NCI-H524 (cell line): ENCODE results near the gene KCNIP4.
A peak's percentile ranks its signal among the peaks of the same experiment; 100 is the strongest.

ENCODE experiments used
- DNase-seq, 2 experiments: peaks; one replicate each; lab custom pipeline; 2025; lab: John Stamatoyannopoulos, UW

Gene KCNIP4

DNA sequence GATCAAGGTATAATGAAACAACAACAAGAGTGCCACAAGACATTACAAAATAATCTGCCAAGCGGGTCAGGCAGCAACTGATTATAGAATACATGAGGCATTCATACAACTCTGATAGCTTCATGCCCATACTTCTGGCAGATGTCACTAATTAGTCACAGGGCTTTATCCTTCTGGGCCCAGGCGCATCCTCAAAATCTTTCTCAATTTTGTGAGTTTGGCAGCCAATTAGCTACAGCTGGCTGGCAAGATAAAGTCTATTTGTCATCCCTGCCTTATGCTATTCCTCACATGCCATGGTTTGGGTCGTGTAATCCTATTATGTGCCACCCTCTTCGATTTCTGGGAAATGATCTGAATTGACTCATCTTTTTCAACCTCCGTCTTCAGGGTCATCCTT is 994.0 kb downstream of the KCNIP4 start:
- peak; percentile 90 to 98 for DNase-seq

DNA sequence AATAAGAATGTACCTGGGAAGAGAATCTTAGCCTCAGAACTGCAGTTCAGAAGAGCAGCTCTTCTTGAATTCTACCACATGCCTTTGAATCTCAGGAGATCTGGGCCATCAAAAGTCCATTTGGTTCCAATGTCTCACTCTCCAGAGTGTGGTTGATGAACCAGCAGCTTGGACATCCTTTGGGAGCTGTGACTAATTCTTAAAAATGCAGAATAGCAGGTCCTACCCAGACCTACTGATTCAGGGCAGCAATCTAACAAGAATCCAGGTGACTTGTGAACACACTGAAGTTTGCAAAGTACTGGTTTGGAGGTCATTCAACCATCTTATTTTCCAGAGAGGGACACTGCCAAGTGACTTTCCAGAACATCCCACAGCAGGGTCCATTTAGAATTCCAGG is 1003.6 kb downstream of the KCNIP4 start:
- no peak for DNase-seq

DNA sequence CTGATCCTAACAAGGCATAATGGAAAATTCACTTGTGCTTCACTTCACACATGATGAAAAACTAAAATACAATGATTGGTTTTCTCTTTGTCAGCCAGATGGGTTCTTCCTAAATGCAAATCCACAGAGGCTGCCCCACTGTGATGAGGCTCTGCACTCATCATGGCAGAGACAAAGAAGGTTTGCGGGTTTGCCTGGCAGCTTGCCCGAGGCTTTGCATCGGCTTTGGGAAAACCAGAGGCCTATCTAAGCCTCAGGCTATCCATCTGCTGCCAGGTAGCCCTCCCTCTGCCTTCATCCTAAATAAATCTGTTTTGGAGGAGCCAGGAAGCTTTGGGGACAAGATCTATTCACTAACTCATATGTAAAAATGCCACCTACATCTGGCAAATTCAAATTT is 1004.1 kb downstream of the KCNIP4 start:
- peak in 1 of 2 experiments; percentile 17 for DNase-seq

DNA sequence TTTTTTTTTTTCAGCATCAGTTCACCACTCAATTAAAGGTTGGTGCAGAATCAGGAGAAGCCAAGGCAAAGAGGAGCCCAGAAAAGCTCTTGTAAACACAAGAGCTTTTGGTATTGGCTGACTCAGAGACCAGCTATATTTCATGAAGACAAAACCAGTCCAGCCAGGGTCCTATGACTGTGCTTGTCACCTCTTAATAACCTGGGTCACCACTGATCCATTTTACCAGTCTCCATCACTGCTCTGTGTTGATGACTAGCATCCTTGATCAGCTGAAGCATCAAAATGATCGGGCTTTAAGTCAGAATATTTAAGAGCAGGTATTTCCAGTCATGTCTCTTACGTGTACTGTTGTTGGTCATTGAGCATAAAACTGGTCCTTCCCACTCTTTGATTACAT is 1010.4 kb downstream of the KCNIP4 start:
- DNase-seq: no peak

DNA sequence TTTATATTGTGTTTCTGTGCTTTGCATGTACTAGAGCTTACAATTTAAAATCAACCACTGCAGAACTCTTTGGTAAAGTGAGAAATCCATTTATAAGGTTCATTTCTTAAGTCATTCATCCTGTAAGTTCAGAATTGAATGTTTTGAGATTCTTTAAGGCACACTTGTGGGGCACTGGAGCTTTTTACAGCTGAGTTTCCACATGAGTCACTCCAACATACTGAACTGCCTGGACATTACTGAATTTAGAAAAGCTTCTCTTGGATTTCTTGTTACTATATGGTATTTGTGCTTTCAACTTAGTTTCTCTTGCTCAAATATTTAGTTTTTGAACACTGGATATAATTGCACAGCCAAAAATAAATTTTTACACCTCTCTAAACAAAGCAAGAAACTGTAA is 1022.0 kb downstream of the KCNIP4 start:
- no peak for DNase-seq

DNA sequence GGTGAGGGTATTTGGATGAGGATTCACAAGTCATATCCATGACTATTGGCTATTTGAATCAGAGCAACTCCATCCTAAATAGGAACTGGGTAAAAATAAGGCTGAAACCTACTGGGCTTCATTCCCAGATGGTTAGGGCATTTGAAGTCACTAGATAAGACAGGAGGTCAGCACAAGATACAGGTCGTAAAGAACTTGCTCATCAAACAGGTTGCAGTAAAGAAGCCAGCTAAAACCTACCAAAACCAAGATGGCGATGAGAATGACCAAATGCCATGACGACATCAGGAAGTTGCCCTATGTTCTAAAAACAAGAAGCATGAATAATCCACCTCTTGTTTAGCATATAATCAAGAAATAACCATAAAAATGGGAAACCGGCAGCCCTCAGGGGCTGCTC is 1023.4 kb downstream of the KCNIP4 start:
- no peak for DNase-seq

DNA sequence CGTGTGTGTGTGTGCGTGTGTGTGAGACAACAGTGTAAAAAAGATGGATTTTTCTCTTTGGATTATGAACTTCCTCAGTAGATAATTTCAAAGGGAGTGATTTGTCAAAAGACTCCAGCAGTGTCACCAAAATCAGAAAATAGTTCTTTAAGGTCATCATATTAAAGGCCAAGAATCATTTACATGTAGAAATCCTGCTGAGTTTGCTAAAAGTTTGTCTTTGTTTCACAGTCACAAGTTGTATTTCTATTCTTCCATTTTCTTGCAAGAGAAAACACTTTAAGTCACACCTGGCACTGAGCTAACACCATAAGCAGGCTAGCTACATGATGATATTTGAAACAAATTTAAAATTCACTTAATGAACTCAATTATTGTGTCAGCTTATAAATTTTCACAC is 1025.6 kb downstream of the KCNIP4 start:
- no peak for DNase-seq

DNA sequence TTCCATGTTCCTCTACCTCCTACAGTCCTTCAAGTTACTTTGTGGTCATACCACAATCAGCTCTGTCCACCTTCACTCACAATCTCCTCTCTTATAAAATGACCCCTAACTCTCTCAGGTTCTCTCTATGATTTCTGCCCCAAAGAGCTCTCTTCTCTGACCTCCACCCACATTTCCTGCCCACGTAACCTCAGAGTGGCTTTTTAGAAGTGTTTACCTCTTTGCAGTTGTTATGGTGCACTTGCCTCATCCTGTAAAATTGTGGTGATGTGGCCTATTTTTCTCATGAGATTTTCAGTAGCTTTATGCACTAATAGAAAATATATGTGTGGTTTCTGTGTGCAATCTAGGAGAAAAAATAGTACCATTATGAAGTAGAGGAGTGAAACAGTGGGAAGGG is 1032.5 kb downstream of the KCNIP4 start:
- DNase-seq: no peak

DNA sequence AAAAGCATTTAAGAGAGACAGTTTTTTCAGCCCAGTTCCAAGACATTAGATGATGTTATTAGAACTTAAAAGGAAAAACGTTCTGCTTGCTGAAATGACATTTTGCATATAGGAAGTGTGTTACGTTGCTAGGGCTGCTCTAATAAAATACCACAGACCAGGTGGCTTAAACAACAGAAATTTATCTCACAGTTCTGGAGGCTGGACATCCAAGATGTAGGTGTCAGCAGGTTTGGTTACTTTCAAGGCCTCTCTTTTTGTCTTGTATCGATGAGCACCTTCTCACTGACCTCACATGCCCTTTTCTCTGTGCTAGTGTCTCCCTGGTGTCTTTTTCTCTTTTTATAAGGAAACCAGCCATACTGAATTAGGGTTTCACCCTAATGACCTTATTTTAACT is 1043.6 kb downstream of the KCNIP4 start:
- no peak for DNase-seq

DNA sequence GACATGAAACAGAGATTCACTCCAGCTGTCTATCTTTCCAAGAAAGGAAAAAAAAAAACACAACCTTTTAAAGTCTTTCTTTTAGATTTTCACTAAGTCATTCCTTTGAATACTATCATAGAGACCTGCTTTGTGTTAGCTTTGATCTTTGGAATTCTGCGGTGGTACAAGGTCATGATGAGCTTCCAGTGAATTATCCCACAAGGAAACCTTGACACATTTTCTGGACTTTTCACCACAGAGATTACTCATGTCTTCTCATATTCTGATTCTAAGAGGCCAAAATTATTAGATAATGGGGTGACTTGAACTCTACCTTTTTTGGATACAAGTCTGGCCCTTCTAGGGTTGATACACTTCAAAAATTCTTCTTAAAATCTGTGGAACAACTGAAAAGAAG is 1046.7 kb downstream of the KCNIP4 start:
- DNase-seq: no peak

DNA sequence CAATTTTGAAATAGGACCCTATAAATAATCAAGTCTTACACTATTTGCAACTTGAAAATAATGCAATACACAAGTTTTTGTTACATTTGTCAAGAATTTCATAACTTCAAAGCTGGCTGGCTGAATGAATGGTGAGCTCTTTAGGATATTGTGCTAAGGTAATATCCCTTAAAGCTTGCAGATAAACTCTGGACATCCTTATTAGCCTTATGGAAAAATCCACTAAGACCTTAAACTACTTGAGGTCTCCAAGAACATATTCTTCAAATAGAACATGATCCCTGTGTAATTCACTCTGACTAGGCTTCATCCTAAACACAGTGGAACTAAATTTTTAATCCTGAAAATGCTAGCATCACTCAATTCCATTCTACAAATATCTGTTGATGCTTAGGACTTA is 1049.0 kb downstream of the KCNIP4 start:
- DNase-seq: no peak

DNA sequence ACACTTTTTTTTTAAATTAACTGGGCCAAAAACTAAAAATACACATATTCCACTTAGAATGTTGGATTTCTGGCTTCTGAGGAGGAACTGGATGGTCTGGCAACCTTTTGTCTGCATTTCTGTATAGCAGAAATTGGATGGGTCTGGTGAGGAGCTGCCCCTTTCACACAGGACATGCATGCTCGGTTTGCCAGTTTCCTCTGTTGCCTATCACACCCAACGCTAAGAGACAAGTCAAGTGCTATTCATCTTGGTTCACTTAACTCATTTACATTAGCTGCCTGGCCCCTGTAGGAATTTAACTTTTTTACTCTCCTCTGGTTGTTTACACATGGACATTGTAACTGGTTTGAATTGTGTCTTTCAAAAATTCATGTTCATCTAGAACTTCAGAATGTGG is 1052.6 kb downstream of the KCNIP4 start:
- DNase-seq: no peak

DNA sequence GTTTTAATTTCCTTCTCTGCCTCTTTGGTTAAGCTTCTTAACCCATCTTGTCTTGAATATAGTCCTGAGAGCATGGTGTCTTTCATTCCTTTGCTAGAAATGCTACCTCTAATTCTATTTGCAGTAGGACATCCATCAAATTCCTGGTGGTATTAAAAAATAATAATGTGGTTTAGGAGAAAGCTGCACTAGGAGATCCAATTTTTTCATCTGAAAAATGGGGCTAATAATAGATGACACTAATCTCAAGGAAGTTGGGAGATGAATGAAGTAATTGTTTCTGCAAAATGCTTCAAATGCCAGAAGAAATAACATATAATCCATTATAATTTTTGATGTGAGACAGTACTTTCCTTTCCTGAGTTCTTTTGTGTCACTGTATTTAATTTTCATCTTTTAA is 1053.4 kb downstream of the KCNIP4 start:
- no peak for DNase-seq

DNA sequence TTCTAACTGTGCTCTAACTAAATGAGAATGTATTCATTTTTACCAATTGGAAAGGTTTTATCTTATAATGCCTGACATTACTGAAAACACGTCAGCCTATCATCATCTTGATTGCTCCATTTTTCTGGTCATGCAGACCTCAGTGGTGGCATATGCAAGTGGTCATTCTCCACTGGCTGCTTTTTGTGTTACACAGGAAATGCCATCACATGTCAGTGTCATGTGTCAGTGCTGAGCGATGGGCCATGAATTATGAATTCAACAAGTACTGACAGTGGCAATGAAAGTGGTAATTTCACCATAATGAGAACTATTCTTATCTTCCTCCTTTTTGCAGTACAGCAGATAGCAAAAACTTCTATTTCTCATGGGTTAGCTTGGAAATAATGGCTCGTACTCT is 1057.8 kb downstream of the KCNIP4 start:
- DNase-seq: no peak

DNA sequence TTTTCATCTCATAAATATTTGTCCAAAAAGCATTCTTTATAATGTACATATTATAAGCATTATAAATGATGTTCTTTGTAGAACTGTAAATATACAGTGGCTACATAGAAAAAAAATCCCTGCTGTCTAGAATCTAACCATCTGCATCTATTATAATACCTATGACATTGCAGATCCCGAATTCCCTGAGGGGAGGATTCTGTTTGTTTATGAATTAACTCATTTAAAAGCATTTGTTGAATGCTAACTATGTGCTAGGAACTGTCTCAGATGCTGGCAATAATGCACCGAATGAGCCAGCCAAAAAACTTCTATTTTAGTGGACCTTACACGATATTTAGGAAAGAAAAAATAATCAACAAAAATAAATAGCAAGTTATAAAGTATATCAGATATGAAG is 1058.7 kb downstream of the KCNIP4 start:
- DNase-seq: no peak

DNA sequence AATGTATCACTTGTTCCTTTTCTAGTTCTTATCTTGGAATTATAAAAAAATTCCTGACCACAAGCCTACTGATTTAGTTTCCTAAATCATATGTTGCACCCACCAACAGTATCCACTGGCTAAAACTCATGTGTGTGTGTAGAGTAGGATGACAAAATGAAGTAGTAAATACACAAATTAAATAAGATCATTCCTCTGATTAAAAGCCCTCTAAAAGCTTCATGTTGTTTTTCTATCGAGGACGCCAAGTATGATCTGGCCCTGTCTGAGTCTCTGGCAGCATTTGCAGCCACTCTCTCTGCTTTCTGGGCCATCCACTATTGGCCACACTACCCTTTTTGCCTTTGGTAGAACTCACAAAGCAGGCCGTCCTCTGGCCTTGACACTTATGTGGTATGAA is 1064.9 kb downstream of the KCNIP4 start:
- DNase-seq: no peak

DNA sequence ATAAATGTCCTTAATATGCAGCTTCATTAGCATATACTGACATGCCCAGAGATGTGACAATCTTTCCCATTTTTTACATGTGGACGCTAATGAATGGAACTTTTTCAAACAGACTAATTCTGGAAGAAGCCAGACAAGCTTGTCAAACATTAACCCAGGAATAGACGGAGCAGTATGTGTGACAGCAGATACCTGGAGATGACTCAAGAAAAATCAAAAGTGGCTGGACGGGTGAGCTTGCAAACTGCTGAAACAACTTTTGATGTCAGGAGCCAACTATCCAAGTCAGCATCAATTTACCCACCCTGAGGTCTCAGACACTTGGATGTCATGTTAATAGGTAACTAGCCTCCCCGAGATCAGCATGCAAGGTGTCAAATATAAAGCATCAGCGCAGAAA is 1065.3 kb downstream of the KCNIP4 start:
- DNase-seq: no peak

DNA sequence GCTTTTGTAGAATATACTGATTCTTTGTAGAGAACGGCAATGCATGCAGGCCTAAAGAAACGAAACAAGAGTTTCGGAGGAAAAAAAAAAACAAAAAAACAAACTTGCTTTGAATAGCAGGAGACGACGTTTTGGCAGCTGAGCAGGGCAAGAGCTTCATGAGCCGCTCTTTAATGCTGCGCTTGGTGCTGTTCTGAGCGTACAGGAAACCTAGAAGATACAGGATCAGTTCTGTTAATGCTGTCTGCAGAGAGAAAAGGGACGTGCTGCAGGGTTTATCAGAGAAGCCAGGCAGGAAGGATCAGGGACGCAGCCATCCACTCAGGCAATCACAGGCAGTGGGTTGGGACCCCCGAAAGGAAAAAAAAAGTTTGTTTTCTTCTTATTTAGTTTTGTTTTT is 1066.1 kb downstream of the KCNIP4 start:
- DNase-seq: no peak

DNA sequence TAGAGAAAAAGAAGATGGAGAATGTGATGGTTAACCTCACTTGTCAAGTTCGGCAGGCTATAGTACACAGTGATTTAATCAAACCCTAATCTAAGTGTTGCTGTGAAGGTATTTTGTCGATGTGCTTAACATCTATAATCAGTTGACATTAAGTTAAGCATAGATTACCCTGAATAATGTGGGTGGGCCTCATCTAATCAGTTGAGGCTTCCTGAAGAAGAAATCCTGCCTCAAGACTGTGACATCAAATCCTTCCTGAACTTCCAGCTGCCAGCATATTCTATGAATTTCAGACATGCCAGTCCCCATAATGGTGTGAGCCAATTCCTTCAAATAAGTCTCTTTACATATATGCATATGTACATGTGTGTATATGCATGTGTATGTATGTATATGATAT is 1066.9 kb downstream of the KCNIP4 start:
- DNase-seq: no peak

DNA sequence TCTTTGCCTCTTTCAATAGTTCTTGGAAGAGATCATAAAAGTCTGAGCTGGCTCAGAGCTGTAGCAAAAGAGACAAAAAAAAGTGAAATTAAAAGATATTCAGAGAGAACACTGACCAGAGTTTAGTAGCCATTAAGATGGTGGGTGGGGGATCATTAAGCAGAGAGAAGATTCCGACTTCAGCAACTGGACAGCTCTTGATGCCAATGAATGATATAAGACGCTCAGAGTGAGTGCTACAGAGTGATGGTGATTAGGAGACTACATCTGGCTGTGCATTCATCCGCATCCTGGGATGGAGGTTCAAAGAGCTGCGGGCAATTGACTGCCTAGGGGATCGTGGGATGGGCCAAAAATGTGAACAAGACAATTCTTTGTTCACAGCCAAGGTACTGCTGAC is 1069.8 kb downstream of the KCNIP4 start:
- peak; percentile 62 to 81 for DNase-seq

DNA sequence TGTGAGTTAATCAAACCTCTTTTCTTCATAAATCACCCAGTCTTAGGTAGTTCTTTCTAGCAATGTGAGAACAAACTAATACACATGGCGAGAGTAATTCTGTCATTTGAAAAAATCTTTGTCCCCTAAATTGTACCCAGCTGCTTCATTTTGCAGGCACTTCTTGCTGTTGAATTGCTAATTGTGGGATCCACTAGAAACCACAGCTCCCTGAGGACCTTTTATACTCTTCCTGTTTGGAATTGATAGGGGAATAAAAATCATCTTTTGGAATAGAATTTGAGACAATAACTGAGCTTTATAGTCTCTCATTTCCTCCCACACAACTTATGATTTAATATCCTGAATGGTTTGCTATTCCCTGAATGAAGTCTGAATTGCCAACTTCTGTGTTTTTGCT is 1078.1 kb downstream of the KCNIP4 start:
- no peak for DNase-seq

DNA sequence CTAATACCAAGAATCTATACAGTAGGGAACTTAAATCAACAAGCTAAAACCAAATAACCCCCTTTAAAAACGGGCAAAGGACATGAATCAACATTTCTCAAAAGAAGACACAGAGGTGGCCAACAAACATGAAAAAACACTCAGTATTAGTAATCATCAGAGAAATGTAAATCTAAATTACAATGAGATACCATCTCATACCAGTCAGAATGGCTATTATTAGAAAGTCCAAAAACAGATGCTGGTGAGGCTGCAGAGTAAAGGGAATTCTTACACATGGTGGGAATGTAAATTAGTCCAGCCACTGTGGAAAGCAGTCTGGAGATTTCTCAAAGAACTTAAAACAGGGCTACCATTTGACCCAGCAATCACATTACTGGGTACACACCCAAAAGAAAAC is 1080.5 kb downstream of the KCNIP4 start:
- DNase-seq: no peak

DNA sequence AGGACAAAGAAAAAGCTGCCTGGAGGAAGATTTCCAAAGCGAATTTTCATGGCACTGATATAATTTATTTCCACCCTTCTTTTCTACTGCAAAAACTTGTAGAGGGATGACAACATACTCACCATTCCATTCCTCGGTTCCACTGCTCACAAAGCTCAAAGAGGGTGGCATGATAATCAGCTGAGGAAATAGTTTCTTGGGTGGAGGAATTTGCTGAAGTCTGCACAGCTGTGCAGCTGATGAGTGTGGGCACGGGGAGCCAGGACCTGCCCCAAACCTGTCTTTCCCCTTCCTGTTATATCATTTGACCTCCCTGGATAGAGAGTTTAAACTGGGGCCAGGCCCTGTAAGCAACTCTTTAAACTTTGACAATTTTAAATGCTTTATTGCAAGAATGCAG is 1087.7 kb downstream of the KCNIP4 start:
- no peak for DNase-seq

DNA sequence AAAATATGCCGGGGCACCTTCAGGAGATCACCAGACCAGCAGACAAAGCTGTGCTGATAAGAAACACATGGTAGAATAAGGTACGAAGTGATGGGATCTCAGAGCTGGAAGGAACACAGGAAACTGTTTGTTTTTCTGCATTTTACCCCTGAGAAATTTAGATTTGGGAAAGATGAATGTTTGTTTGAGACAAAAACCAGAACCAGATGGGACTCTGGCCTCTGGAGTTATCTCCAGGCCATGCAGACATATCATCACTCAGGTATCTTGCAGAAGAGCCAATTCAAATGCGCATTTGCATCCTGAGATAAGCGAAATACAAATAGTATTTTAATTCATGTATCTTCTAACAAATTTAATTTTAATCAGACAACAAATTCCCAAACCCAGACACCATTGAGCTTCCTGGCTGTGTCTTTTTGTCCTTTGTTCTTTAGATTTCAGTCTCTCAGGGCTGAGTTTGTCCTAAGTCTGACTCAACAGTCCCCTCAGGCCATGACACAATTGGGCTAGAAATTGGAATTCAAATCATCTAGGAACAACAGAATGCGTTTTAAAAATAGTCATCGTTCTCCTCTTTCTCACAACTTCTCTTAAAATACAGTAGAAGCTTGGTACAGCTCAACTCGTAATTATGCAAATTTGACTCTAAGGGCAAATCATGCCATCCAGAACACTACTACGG is 1089.3 kb downstream of the KCNIP4 start:
- no peak for DNase-seq

DNA sequence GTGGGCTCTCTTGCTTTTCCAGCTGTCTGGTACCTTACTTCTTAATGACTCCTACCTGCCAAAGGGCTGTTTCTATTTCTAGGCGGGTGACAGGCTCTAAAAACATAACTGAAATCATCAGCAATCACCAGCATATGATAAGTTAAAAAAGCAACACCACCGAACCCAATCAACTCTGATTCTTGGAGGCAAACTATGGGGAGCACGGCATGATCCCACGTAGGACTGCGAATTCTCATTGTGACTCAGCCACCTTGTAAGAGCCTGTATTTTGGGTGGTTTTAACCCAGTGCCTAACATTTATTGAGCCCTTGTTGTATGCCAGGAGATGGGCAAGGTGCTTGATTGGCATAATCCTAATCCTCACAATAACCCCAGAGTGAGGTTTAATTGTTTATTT is 1091.5 kb downstream of the KCNIP4 start:
- DNase-seq: no peak
